Neuron (in vitro differentiated cells): ENCODE results near the gene UBXN2A.

Source experiments
- H2AFZ ChIP-seq: one replicate; pipeline ENCODE4 v1.6.1; 2013; ENCODE audit warnings: low read depth, mild to moderate bottlenecking, inconsistent platforms, low read length, moderate library complexity
- H3K27me3 ChIP-seq: one replicate; pipeline ENCODE4 v1.6.1; 2013; ENCODE audit warnings: low read length; ENCODE audit not compliant: insufficient read depth
- H3K36me3 ChIP-seq: one replicate; pipeline ENCODE4 v1.6.1; 2013; ENCODE audit warnings: low read length; ENCODE audit not compliant: insufficient read depth
- H3K4me1 ChIP-seq: one replicate; pipeline ENCODE4 v1.6.1; 2013; ENCODE audit warnings: low read length; ENCODE audit not compliant: insufficient read depth
- H3K4me3 ChIP-seq: 2 replicates; pipeline ENCODE4 v1.5.1; 2013; ENCODE audit warnings: mild to moderate bottlenecking, low read length, moderate library complexity
- H3K9me3 ChIP-seq: one replicate; pipeline ENCODE4 v1.6.1; 2013; ENCODE audit warnings: low read length

The UBXN2A gene

GRCh38 chr2:23939987-23940717 is at the start of gene UBXN2A:
UBXN2A (plus strand) TSS chr2:23940463; CDS start chr2:23958315, 17,852 bp downstream.
- H3K36me3 ChIP-seq: peaks cover 7% of the 10 kb centered on the region
- H3K4me3 ChIP-seq: peak within 1 kb of the TSS; percentile 97
- peak within 1 kb of the TSS; percentile 71 for H2AFZ ChIP-seq
- no peaks in the 10 kb centered on the region for H3K9me3 ChIP-seq
- no peaks in the 10 kb centered on the region for H3K27me3 ChIP-seq
- H3K4me1 ChIP-seq: peaks cover 15% of the 10 kb centered on the region

- H3K36me3 ChIP-seq: peaks cover 3% of the 10 kb centered on the region
- no peak overlapping the region for H3K4me3 ChIP-seq
- peaks cover 4% of the 10 kb centered on the region for H3K9me3 ChIP-seq
- no peaks in the 10 kb centered on the region for H3K27me3 ChIP-seq
- no peak overlapping the region for H2AFZ ChIP-seq
- peaks cover 20% of the 10 kb centered on the region for H3K4me1 ChIP-seq
Measured at GRCh38 chr2:23900133-23900532, 40.1 kb upstream of the UBXN2A start.

- H2AFZ ChIP-seq: no peak overlapping the region
- no peaks in the 10 kb centered on the region for H3K27me3 ChIP-seq
- H3K36me3 ChIP-seq: peaks cover 1% of the 10 kb centered on the region
- H3K9me3 ChIP-seq: peaks cover 4% of the 10 kb centered on the region
- no peak overlapping the region for H3K4me3 ChIP-seq
- H3K4me1 ChIP-seq: peaks cover 22% of the 10 kb centered on the region
Measured at GRCh38 chr2:23900541-23901322, 39.5 kb upstream of the UBXN2A start.

- Histone ChIP-seq H2AFZ (no peak overlapping the region), H3K4me3 (no peak overlapping the region), H3K4me1 (peaks cover 22% of the 10 kb centered on the region), H3K9me3 (peaks cover 4% of the 10 kb centered on the region), H3K27me3 (no peaks in the 10 kb centered on the region), H3K36me3 (no peaks in the 10 kb centered on the region)
Measured at GRCh38 chr2:23901966-23902846, 38.1 kb upstream of the UBXN2A start.

- peaks cover 22% of the 10 kb centered on the region for H3K4me1 ChIP-seq
- no peak overlapping the region for H3K4me3 ChIP-seq
- H3K36me3 ChIP-seq: no peaks in the 10 kb centered on the region
- H2AFZ ChIP-seq: no peak overlapping the region
- H3K27me3 ChIP-seq: no peaks in the 10 kb centered on the region
- H3K9me3 ChIP-seq: peaks cover 4% of the 10 kb centered on the region
Measured at GRCh38 chr2:23903034-23903433, 37.2 kb upstream of the UBXN2A start.

GRCh38 chr2:23904215-23904614 is 36.0 kb upstream of the UBXN2A start:
- H2AFZ ChIP-seq: no peak overlapping the region
- H3K4me3 ChIP-seq: no peak overlapping the region
- peaks cover 22% of the 10 kb centered on the region for H3K4me1 ChIP-seq
- no peaks in the 10 kb centered on the region for H3K36me3 ChIP-seq
- peaks cover 3% of the 10 kb centered on the region for H3K9me3 ChIP-seq
- no peaks in the 10 kb centered on the region for H3K27me3 ChIP-seq

GRCh38 chr2:23904692-23905091 is 35.6 kb upstream of the UBXN2A start:
- peaks cover 3% of the 10 kb centered on the region for H3K9me3 ChIP-seq
- H3K4me1 ChIP-seq: peaks cover 22% of the 10 kb centered on the region
- H3K27me3 ChIP-seq: no peaks in the 10 kb centered on the region
- H3K4me3 ChIP-seq: no peak overlapping the region
- H2AFZ ChIP-seq: no peak overlapping the region
- no peaks in the 10 kb centered on the region for H3K36me3 ChIP-seq

- H3K27me3 ChIP-seq: no peaks in the 10 kb centered on the region
- H3K36me3 ChIP-seq: no peaks in the 10 kb centered on the region
- H3K9me3 ChIP-seq: peaks cover 2% of the 10 kb centered on the region
- H3K4me3 ChIP-seq: no peak overlapping the region
- H2AFZ ChIP-seq: no peak overlapping the region
- peaks cover 22% of the 10 kb centered on the region for H3K4me1 ChIP-seq
Measured at GRCh38 chr2:23905155-23905554, 35.1 kb upstream of the UBXN2A start.

- Histone ChIP-seq H3K4me1 (no peaks in the 10 kb centered on the region), H2AFZ (no peak overlapping the region)
Measured at GRCh38 chr2:23912054-23912453, 28.2 kb upstream of the UBXN2A start.

GRCh38 chr2:23915327-23915726 is 24.9 kb upstream of the UBXN2A start:
- no peaks in the 10 kb centered on the region for H3K36me3 ChIP-seq
- H3K4me1 ChIP-seq: no peaks in the 10 kb centered on the region
- no peak overlapping the region for H3K4me3 ChIP-seq
- H2AFZ ChIP-seq: no peak overlapping the region
- no peaks in the 10 kb centered on the region for H3K27me3 ChIP-seq
- H3K9me3 ChIP-seq: no peaks in the 10 kb centered on the region

More at GRCh38 chr2:23912054-23912453, 28.2 kb upstream of the UBXN2A start:
- Histone ChIP-seq H3K9me3 (no peaks in the 10 kb centered on the region), H3K27me3 (no peaks in the 10 kb centered on the region), H3K36me3 (no peaks in the 10 kb centered on the region), H3K4me3 (no peak overlapping the region)

GRCh38 chr2:23916727-23917405 is 23.4 kb upstream of the UBXN2A start:
- Histone ChIP-seq H3K4me1 (no peaks in the 10 kb centered on the region), H3K9me3 (no peaks in the 10 kb centered on the region), H3K27me3 (no peaks in the 10 kb centered on the region), H2AFZ (no peak overlapping the region), H3K4me3 (no peak overlapping the region), H3K36me3 (no peaks in the 10 kb centered on the region)

GRCh38 chr2:23918837-23919489 is 21.3 kb upstream of the UBXN2A start:
- no peak overlapping the region for H2AFZ ChIP-seq
- H3K9me3 ChIP-seq: no peaks in the 10 kb centered on the region
- H3K27me3 ChIP-seq: no peaks in the 10 kb centered on the region
- no peaks in the 10 kb centered on the region for H3K36me3 ChIP-seq
- no peaks in the 10 kb centered on the region for H3K4me1 ChIP-seq
- H3K4me3 ChIP-seq: no peak overlapping the region
